Measurements from ENCODE around the gene RBM47.
A peak's percentile ranks its signal among the peaks of the same experiment; 100 is the strongest.

DNA sequence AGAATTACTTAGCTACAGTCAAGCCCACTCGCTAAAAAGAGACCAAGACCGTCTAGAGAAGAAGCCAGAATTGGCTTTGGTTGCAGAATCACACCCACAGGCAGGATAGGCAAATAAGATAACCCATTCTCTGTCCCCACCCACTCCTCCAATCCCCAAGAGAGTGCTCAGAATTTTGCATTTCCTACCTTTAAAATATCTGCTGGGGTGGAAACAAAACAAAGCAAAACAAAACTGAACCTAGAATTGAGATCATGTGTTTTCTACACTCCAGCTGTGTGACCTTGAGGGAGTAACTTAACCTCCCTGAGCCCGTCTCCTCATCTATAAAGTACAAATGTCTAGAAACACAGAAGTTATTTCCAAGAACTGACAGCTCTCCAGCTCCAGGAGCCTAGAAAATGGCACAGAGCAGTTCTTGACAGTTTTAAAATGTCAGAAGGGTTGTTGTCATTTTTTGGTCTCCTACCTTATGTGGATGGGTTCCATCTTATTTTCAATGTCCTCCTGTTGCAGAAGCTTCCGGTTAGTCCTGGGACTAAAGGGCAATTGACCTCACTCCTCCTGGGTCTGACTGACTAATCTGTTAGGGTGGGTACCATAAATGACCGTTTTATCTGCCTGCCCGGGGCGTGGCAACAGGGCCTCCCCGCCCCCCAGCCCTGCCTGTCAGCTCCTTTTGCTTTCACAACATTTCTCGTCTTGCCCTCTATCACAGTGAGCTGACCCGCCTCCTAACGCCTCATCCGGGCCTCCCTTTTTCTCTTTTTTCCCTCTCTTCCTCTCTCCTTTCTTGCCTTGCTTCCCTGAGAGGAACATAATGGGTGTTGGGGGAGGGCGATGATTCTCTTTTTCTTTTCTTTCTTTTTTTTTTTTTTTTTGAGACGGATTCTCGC is 114.0 kb downstream of the RBM47 start:
- TF ChIP-seq CTCF (IDR thresholded peaks at IDR 0.05 in 2 of 3, conservative IDR thresholded peaks at IDR 0.05 in 1 of 3; ENCODE audit: control insufficient read depth in 2 of 3, extremely low read depth in 1 of 3, insufficient read depth in 1 of 3, low read depth in 3 of 3, low read length in 3 of 3) (no peak), MYC (IDR thresholded peaks at IDR 0.05; ENCODE audit: insufficient read depth, insufficient read length, insufficient replicate concordance, low read length, severe bottlenecking) (no peak), TCF12 (IDR thresholded peaks at IDR 0.05; ENCODE audit: low read depth, low read length) (no peak), RUNX3 (IDR thresholded peaks at IDR 0.05; ENCODE audit: low read length) (peak; percentile 79), SRF (IDR thresholded peaks at IDR 0.05; ENCODE audit: low read depth in 2 of 2, low read length in 2 of 2) (no peak), RELB (IDR thresholded peaks at IDR 0.05; ENCODE audit: low read depth) (peak; percentile 44; the same call in 1 of the 2 replicates), NR2C2 (IDR thresholded peaks at IDR 0.05; ENCODE audit: borderline replicate concordance, control insufficient read depth, insufficient read length, low read depth) (no peak), HDAC6 (IDR thresholded peaks at IDR 0.05; ENCODE audit: unreplicated experiment) (no peak), E2F8 (IDR thresholded peaks at IDR 0.05; ENCODE audit: low read depth, partially characterized antibody) (no peak), ESRRA (IDR thresholded peaks at IDR 0.05; ENCODE audit: low read length) (peak; percentile 56; the same call in 1 of the 2 replicates)

Data from GM12878 (cell line).